NCI-H146 treated with DMSO at 0.1 percent for 48 hours (cell line): ENCODE results near the gene PUM1.

Experiments used
- DNase-seq: peaks from one replicate; lab custom pipeline; 2025; ENCODE audit not compliant: unreplicated experiment; lab: John Stamatoyannopoulos, UW

The PUM1 gene

DNA sequence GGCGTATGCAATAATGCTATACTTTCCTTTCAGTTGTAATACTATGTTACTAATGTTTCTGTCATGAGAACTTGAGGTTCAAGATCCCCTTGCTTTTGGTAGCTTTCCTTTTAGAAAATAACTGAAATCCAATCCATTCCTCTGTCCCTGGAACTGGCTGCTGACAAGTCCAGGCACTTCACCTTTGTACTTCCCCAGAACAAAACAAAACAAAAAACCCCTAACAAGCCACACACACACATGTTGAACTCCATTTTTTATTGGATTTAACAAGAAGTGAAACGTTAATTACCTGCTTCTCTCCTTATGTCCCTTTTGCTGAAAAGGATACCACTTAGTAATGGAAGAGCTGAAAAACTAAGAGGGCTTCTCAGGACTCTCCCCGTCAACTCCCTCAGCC is 130.9 kb downstream of the PUM1 start:
- DNase-seq = no peak

DNA sequence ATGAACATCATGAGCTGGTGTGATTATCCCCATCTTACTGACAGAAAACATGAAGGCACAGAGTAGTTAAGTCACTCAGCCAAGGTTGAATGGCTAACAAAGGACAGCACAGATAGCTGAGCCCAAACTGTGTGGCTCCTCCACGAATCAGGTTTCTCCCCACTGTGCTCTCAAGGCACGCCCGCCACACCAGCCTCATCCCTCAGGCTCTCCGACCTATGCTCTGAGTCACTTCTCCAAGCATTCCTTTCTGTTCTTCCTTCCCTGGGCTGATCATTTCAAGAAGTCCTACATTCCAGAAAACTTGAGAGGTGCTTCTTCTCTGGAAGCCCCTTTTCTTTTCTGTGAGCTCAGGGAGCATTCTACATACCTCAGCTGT is 131.7 kb downstream of the PUM1 start:
- DNase-seq = no peak

DNA sequence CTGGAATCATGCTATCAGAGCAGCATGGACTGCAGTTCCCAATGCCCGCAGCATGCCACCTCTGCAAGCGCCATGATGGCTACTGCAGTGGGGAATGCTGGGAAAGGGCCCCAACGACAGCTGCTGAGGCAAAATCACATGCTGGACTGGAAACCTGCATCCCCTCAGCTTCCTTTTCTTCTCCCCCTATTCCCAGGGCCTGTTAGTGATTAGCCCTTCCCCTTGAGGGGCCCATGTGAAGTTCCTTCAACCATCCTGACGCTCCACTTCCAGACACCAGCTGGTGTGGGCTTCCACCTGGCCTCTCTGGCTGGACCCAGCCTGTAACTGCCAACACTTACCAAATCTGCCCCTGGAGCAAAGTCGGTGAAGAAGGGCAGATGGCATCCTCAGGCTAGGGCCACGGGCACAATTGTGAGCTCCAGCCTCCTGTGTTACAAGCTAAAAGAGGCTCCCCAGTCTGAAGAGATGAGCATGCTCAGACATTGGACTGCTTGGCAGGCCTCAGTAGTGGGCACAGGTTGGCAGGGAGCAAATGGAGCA is 134.8 kb downstream of the PUM1 start:
- no peak for DNase-seq

DNA sequence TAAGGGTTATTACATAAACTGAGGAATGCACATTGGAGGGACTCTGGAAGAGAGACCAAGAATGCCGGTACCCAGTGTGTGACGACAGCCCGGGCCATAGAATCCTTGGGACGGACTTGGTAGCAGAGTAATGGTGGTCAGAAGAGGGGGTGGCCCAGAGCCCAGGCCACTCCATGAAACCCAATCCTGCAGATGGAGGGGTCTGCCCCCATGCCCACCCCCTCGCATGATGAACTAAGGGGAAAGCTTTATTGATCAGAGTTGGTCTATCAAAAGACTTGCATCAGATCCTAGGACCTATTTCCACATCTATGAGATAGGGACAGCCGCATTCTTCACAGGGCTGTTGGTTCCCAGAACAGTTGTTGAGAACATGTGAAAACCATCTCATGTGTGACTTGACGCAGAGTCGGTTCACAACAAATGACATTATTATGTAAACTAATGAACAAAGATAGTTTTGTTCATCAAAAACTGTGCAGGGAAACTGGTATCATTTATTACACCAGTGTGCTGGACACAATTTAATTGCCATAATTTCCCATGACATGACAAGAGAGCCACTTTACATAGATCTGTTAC is 135.5 kb downstream of the PUM1 start:
- DNase-seq = no peak

DNA sequence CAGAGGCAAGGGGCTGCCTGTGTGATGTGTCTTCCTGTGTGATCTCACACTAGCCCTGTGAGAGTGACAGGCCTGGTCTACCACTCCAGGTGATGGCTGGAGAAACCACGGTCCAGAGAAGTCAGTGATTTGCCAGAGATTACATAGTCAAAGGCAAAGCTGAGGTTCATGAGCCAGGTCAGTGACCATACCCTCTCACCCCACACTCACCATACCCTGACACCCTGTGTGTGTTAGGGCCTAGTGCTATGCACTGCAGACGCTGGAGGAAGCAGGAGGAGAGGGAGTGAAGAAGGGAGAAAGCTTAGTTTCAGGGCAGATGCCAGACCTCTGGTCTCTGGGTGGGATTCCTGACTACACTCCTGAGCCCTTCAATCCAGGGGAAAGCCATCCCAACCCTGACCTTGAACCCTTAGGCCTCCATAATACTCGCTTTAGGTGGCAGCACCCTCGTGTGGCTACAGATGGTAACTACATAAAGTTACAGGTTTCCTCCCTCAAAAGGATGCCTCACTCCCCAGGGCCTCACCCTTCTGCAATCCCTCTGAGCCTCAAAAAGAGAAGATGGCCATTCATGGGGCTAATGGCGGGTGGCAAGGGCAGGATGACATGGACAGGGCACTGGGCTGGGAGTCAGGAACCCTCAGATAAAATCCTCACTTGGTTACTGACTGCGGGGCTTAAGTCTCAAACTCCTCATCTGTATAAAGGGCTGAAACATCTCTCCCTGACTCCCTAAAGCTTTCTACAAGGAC is 136.2 kb downstream of the PUM1 start:
- no peak for DNase-seq

DNA sequence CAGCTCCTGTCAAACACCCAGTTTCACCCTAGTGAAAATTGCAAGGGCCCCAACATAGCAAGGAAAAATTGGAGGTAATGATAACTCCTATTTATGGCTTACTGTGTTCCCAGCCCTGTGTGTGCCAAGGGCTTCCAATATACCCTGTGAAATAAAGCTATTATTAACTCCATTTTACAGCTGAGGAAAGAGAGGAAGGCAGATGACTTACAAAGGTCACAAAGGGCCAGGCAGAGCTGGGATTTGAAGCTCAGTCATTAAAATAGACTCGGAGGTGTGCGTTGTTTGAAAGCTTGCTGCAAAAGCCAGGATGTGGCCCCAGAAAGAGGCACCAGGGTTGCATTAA is 136.8 kb downstream of the PUM1 start:
- no peak for DNase-seq

- no peak for DNase-seq
Measured at GRCh38 chr1:30928171-30928570, 137.3 kb downstream of the PUM1 start.

- DNase-seq = no peak
Measured at GRCh38 chr1:30927448-30927847, 138.1 kb downstream of the PUM1 start.

- DNase-seq = no peak
Measured at GRCh38 chr1:30923597-30923996, 141.9 kb downstream of the PUM1 start.

DNA sequence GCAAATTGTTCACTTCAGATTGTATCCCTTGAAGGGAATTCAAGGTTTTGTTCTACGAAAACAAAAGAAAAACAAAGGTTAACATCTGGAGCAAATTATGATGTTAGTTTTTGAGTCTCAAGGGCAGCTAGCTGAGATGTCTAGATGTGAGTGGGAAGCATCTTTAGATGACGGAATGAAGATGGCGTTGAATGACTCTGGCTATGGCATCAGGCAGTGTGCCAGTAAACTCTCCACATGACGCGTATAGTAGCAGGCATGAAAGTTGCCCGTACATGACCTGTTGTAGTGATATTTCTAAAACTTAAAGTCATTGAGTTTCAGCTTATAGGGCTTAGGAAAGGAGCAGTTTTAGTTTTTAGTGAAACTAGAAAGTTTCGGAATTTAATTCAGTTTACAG is 144.7 kb downstream of the PUM1 start:
- DNase-seq = no peak

- no peak for DNase-seq
Measured at GRCh38 chr1:30919025-30919881, 146.3 kb downstream of the PUM1 start.

DNA sequence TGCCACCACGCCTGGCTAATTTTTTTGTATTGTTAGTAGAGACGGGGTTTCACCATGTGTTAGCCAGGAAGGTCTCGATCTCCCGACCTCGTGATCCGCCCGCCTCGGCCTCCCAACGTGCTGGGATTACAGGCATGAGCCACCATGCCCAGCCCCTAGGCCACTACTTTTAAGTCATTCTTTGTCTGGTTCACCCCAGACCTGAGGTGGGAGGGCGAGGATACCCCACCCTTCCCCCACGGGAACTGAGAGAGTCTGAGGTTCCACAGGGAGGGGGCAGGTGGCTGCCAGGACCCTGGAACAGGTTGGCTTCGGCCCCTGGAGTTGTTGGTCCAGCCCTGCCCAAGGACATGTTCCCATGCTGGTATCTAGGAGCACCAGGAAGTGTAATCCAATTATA is 149.2 kb downstream of the PUM1 start:
- no peak for DNase-seq

DNA sequence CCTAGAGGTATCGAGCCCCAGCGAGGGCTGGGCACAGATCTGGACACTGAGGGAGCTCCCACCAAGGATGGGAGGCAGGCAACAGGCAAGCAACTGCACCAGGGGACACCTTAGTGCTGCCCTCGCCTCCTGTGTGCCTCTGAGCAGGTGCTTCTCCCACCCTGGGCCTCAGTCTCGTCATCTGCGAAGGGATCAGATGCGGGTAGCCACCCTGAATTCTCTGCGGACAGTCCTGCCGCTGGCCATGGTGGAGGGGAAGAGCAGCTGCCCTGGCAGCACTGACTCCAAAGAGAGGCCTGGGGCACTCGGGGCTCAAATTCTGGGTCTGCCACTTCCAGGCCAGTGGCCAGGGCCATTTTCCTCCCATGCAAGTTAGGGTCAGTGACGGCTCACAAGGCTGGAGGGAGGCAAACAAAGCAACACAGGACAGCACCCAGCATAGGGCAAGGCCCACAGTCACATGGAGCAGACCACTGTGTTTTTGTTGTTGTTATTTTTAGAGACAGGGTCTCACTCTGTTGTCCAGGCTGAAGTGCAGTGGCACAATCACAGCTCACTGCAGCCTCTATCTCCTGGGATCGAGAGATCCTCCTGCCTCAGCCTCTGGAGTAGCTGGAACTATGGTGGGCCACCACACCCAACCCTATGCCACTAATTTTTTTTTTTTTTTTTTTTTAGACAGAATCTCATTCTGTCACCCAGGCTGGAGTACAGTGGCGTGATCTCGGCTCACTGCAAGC is 149.9 kb downstream of the PUM1 start:
- DNase-seq = no peak

DNA sequence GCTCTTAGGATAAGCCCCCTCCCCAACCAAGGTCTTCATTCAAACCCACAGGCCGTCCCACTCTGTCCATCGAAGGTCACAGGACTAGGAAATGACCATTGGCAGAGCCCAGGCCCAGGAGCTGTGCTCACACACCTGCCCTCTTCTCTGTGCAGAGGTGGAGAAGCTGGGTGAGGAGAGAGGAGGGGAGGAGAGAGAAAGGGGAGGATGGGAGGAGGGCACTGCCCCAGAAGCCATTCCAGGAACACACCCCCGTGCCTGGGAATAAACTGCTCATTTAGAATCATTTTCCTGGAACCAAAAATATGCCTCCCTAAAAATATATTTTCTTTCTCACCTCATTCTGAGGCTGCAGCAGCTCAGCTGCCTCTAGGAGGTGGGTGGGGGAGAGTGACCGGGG is 150.6 kb downstream of the PUM1 start:
- DNase-seq = no peak

DNA sequence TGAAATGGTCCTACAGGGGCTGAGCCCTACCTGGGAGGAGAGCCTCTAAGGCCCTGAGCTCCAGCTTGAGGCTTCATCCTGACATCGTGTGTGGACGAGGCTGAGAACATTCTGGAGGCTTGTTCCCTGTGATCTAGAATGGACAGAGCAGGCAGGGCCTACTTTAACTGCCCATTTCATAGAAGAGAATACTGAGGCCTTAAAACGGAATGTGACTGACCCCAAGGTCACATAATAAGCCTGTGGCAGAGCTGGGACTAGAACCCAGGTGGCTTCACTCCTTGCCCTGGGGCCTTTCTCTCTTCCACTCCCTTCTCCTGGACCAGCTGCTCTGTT is 151.0 kb downstream of the PUM1 start:
- DNase-seq = no peak

DNA sequence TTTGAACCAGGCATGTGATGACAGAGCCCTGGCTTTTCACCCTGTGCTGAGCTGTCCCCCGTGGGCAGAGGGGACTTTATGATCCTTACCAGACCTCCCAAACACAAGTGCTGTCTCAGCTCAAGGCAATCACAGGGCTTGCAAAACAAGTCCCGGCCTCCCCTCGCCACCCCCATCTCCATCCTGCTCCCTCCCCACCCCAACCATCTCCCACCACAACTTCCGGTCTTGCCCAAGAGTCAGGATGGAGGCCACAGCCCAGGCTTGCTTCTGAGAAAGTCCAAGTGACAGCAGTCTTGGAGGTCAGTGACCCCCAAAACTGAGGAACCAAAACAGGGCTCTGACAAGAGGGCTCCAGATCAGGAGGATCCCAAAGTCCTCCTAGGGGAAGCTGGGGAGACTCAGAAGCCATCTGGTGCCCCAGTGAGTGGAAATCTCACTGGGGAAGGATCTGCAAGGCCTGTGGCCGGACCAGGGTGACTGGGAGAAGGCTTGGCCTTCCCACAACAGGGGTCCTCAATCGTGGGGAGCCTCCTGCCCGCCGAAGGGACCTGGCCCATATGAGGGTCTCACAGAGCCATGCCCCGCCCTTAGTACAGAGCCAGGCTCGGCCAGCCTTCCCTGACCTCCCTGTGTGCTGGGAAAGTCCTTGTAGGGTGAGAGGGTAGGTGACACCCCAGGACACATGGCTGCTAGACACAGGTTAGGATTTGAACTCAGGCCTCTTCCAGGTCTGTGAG is 152.4 kb downstream of the PUM1 start:
- DNase-seq = no peak

GRCh38 chr1:30912224-30912623 is 153.3 kb downstream of the PUM1 start:
- DNase-seq = no peak

GRCh38 chr1:30911059-30911954 is 154.2 kb downstream of the PUM1 start:
- peak; percentile 45 for DNase-seq

DNA sequence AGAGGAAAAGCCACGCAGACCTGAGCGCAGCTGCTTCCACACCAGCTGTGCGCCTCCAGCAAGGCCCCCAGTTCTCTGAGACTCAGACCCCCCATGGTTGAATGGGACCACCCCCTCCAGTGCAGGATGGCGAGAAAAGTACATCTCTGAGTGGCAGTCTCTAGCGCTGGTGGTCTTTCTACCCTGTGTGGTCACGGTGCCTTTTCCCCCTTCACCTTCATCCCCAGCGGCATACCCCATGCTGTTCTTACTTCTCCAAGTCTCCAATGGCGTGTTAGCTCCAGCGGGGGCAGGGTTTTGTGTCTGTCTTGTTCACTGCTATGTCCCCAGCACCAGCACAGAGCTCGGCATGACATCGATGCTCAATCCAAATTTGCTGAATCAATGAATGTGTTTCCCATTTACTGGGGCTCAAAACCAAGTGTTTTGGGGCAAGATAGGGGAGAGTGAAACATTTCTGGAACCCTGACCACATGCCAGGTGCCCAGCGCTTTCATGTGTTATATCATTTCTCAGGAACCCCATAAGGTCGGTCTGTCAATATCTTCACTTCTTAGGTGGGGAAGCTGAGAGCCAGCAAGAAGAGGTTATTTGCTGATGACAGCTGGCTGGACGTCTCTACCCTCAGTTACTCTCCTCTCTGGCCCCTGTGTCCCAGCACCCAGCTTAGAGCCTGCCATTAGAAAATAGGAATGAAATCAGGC is 156.0 kb downstream of the PUM1 start:
- DNase-seq = no peak
